Tibial nerve (tissue), 4 donors: Measurements from ENCODE around the gene PIP4K2C.
"Not testable (repeated sequence)": the region's sequence is repeated elsewhere in the genome, so short reads cannot be mapped to it uniquely, and the experiment has no call there.

ENCODE experiments used
- EP300 ChIP-seq, 2 donors: sonication (generic); formaldehyde crosslinking; IDR thresholded peaks; one replicate each; pipeline ENCODE4 v1.6.1; 2017; ENCODE audit warnings: antibody characterized with exemption in 2 of 2, mild to moderate bottlenecking in 1 of 2
- POLR2A ChIP-seq, 2 donors: fragments of 450-650 bp; IDR thresholded peaks; one replicate each; pipeline ENCODE4 v1.6.1; 2017; ENCODE audit warnings: antibody characterized with exemption in 2 of 2, mild to moderate bottlenecking in 2 of 2, moderate library complexity in 2 of 2
- TF ChIP-seq, protein P1 (sequence below), 5 experiments: fragments of 200-600 bp in 3 of 5; fragments of 450-650 bp in 2 of 5; sonication (generic) in 3 of 5; IDR thresholded peaks; one replicate each; pipeline ENCODE4 v1.5.1; 2016 to 2019; ENCODE audit warnings: antibody characterized with exemption in 5 of 5, mild to moderate bottlenecking in 3 of 5, moderate library complexity in 2 of 5

DNA sequence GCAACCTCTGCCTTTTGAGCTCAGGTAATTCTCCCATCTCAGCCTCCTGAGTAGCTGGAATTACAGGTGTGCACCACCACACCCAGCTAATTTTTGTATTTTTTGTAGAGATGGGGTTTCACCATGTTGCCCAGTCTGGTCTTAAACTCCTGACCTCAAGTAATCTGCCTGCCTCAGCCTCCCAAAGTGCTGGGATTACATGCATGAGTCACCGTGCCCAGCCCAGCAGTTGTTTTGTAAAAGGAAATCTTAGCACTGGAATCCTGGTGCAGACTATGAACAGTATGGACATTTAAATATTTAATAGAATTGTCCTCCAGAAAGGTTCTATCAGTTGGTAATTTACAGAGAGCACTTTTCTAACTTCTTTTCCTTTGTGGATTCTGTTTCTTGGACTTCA lies 29.9 kb upstream of the PIP4K2C start:
- not testable (repeated sequence) for TF ChIP-seq POLR2A, EP300 (IDR thresholded peaks at IDR 0.05)
- TF ChIP-seq, protein P1, sequence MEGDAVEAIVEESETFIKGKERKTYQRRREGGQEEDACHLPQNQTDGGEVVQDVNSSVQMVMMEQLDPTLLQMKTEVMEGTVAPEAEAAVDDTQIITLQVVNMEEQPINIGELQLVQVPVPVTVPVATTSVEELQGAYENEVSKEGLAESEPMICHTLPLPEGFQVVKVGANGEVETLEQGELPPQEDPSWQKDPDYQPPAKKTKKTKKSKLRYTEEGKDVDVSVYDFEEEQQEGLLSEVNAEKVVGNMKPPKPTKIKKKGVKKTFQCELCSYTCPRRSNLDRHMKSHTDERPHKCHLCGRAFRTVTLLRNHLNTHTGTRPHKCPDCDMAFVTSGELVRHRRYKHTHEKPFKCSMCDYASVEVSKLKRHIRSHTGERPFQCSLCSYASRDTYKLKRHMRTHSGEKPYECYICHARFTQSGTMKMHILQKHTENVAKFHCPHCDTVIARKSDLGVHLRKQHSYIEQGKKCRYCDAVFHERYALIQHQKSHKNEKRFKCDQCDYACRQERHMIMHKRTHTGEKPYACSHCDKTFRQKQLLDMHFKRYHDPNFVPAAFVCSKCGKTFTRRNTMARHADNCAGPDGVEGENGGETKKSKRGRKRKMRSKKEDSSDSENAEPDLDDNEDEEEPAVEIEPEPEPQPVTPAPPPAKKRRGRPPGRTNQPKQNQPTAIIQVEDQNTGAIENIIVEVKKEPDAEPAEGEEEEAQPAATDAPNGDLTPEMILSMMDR (IDR thresholded peaks at IDR 0.05): not testable (repeated sequence)
